ENCODE measurements around the gene CWH43. TPM values are rescaled to one million over a fixed set of nuclear protein-coding genes. Genes with fewer than 3 reads are reported as not detected.

The CWH43 gene
- total RNA-seq, 3 donors from 2014 or later (not counting 1 experiment from before 2014, with no cell fraction given) = not detected

- WGBS (ENCODE audit: insufficient coverage) = 90% methylated on average over 5 of the region's 5 CpGs
- peaks cover 8% of the 10 kb centered on the region for H3K27me3 ChIP-seq (ENCODE audit: control insufficient read depth, insufficient read depth, low read length)
- ATAC-seq = no peak
Observed at GRCh38 chr4:48989461-48990203, 3.6 kb downstream of the CWH43 start.

DNA sequence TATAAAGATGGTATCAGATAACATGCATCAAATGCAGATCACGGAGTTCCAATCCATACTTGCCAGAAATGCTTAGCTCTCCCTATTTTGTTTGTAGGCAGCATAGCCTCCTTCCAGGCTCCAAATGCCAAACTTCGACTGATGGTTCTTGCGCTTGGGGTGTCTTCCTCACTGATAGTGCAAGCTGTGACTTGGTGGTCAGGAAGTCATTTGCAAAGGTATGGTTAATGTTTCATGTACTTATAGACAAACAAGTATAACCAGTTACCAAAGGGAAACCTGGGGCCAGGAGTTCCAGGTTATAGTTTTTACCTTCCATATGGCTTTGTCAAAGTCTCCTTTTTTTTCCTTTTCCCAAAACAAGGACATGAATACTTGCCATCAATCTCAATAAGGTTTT, 5.3 kb downstream of the CWH43 start:
- H3K4me1 Mint-ChIP-seq = no peaks in the 10 kb centered on the region
- H3K27me3 Mint-ChIP-seq (ENCODE audit: low read depth in 2 of 2) = peaks cover 27 to 33% of the 10 kb centered on the region in 2 donors
- no peaks in the 10 kb centered on the region for H3K36me3 Mint-ChIP-seq
- H3K4me3 Mint-ChIP-seq = no peak overlapping the region
- TF ChIP-seq, protein P1, sequence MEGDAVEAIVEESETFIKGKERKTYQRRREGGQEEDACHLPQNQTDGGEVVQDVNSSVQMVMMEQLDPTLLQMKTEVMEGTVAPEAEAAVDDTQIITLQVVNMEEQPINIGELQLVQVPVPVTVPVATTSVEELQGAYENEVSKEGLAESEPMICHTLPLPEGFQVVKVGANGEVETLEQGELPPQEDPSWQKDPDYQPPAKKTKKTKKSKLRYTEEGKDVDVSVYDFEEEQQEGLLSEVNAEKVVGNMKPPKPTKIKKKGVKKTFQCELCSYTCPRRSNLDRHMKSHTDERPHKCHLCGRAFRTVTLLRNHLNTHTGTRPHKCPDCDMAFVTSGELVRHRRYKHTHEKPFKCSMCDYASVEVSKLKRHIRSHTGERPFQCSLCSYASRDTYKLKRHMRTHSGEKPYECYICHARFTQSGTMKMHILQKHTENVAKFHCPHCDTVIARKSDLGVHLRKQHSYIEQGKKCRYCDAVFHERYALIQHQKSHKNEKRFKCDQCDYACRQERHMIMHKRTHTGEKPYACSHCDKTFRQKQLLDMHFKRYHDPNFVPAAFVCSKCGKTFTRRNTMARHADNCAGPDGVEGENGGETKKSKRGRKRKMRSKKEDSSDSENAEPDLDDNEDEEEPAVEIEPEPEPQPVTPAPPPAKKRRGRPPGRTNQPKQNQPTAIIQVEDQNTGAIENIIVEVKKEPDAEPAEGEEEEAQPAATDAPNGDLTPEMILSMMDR (IDR thresholded peaks at IDR 0.05) = no peak
- WGBS (ENCODE audit: insufficient coverage) = 83% methylated on average over 3 of the region's 3 CpGs
- intact Hi-C loops (cut with micrococcal nuclease) = no loop called here
- H3K4me3 ChIP-seq (ENCODE audit: low read length) = no peak overlapping the region
- H3K27ac ChIP-seq (ENCODE audit: low read length) = no peak overlapping the region
- no peaks in the 10 kb centered on the region for H3K27me3 ChIP-seq (ENCODE audit: control insufficient read depth, insufficient read depth, low read length)
- H3K9me3 Mint-ChIP-seq = no peaks in the 10 kb centered on the region
- ATAC-seq (no peak), DNase-seq (no peak)
- H3K9me3 ChIP-seq (ENCODE audit: control insufficient read depth, insufficient read depth, low read length) = no peaks in the 10 kb centered on the region
- H3K27ac Mint-ChIP-seq = no peak overlapping the region
- H3K4me1 ChIP-seq (ENCODE audit: control insufficient read depth, insufficient read depth, low read length) = no peaks in the 10 kb centered on the region
- H3K36me3 ChIP-seq (ENCODE audit: control insufficient read depth, insufficient read depth, low read length) = no peaks in the 10 kb centered on the region

More at GRCh38 chr4:48989461-48990203, 3.6 kb downstream of the CWH43 start:
- H3K4me3 ChIP-seq (ENCODE audit: low read length) = no peak overlapping the region
- H3K9me3 Mint-ChIP-seq = no peaks in the 10 kb centered on the region
- H3K4me3 Mint-ChIP-seq = no peak overlapping the region
- no peaks in the 10 kb centered on the region for H3K4me1 ChIP-seq (ENCODE audit: control insufficient read depth, insufficient read depth, low read length)
- TF ChIP-seq, protein P1 (IDR thresholded peaks at IDR 0.05) = no peak
- no peak overlapping the region for H3K27ac ChIP-seq (ENCODE audit: low read length)
- peaks cover 28 to 44% of the 10 kb centered on the region in 2 donors for H3K27me3 Mint-ChIP-seq (ENCODE audit: low read depth in 2 of 2)
- H3K36me3 Mint-ChIP-seq = no peaks in the 10 kb centered on the region
- no peaks in the 10 kb centered on the region for H3K36me3 ChIP-seq (ENCODE audit: control insufficient read depth, insufficient read depth, low read length)
- no peak for DNase-seq
- H3K9me3 ChIP-seq (ENCODE audit: control insufficient read depth, insufficient read depth, low read length) = no peaks in the 10 kb centered on the region
- no peak overlapping the region for H3K27ac Mint-ChIP-seq
- intact Hi-C loops (cut with micrococcal nuclease) = no loop called here
- no peaks in the 10 kb centered on the region for H3K4me1 Mint-ChIP-seq

DNA sequence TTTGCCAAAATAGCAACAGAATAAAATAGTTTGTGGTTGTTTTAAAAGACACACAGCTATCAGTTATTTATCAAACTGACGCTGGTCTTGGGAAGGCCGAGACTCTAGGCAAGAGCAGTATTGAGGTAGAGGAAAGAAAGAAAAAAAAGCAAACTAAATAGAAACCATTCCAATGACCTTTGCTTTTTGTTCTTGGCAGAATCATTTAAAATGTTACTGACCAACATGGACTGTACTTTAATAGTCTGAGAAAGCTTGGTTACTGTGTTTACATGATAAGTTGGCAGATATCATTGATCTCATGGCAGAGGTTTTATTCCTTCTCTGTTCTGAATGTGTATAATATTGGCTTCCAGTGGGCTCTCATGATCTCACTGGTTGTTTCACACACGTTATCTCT, 11.9 kb downstream of the CWH43 start:
- Mint-ChIP-seq H3K27ac (no peak overlapping the region), H3K9me3 (no peaks in the 10 kb centered on the region), H3K27me3 (ENCODE audit: low read depth in 2 of 2) (peaks cover 4 to 19% of the 10 kb centered on the region in 2 donors), H3K4me3 (no peak overlapping the region), H3K36me3 (no peaks in the 10 kb centered on the region), H3K4me1 (no peaks in the 10 kb centered on the region)
- Histone ChIP-seq H3K4me3 (ENCODE audit: low read length) (no peak overlapping the region), H3K4me1 (ENCODE audit: control insufficient read depth, insufficient read depth, low read length) (no peaks in the 10 kb centered on the region), H3K36me3 (ENCODE audit: control insufficient read depth, insufficient read depth, low read length) (no peaks in the 10 kb centered on the region), H3K9me3 (ENCODE audit: control insufficient read depth, insufficient read depth, low read length) (no peaks in the 10 kb centered on the region), H3K27ac (ENCODE audit: low read length) (no peak overlapping the region), H3K27me3 (ENCODE audit: control insufficient read depth, insufficient read depth, low read length) (no peaks in the 10 kb centered on the region)
- TF ChIP-seq, protein P1 (IDR thresholded peaks at IDR 0.05) = no peak
- intact Hi-C loops (cut with micrococcal nuclease) = no loop called here
- DNase-seq (no peak), ATAC-seq (no peak)
- WGBS (ENCODE audit: insufficient coverage) = 88% methylated on average over 1 of the region's 3 CpGs

- Mint-ChIP-seq H3K4me3 (no peak overlapping the region), H3K4me1 (no peaks in the 10 kb centered on the region), H3K27me3 (ENCODE audit: low read depth in 2 of 2) (peaks cover 4 to 16% of the 10 kb centered on the region in 2 donors), H3K27ac (no peak overlapping the region), H3K36me3 (no peaks in the 10 kb centered on the region), H3K9me3 (no peaks in the 10 kb centered on the region)
- Histone ChIP-seq H3K27ac (ENCODE audit: low read length) (no peak overlapping the region), H3K27me3 (ENCODE audit: control insufficient read depth, insufficient read depth, low read length) (no peaks in the 10 kb centered on the region), H3K4me1 (ENCODE audit: control insufficient read depth, insufficient read depth, low read length) (no peaks in the 10 kb centered on the region), H3K9me3 (ENCODE audit: control insufficient read depth, insufficient read depth, low read length) (no peaks in the 10 kb centered on the region), H3K36me3 (ENCODE audit: control insufficient read depth, insufficient read depth, low read length) (no peaks in the 10 kb centered on the region), H3K4me3 (ENCODE audit: low read length) (no peak overlapping the region)
- 93% methylated on average over 6 of the region's 6 CpGs for WGBS (ENCODE audit: insufficient coverage)
- intact Hi-C loops (cut with micrococcal nuclease) = no loop called here
- DNase-seq = no peak
- TF ChIP-seq, protein P1 (IDR thresholded peaks at IDR 0.05) = no peak
- no peak for ATAC-seq
Observed at GRCh38 chr4:48998440-48998839, 12.4 kb downstream of the CWH43 start.

All from natural killer cell (primary cell).